HG03520 (cell line): ENCODE data around the gene POLA2.
"Not testable (repeated sequence)": the region's sequence is repeated elsewhere in the genome, so short reads cannot be mapped to it uniquely, and the experiment has no call there.

ENCODE experiments used
- ATAC-seq: cut with Tn5 transposase; IDR thresholded peaks from one replicate; pipeline ENCODE4 v1.9.1; 2021; ENCODE audit warnings: mild to moderate bottlenecking, moderate library complexity; ENCODE audit not compliant: unreplicated experiment

POLA2 gene, protein sequence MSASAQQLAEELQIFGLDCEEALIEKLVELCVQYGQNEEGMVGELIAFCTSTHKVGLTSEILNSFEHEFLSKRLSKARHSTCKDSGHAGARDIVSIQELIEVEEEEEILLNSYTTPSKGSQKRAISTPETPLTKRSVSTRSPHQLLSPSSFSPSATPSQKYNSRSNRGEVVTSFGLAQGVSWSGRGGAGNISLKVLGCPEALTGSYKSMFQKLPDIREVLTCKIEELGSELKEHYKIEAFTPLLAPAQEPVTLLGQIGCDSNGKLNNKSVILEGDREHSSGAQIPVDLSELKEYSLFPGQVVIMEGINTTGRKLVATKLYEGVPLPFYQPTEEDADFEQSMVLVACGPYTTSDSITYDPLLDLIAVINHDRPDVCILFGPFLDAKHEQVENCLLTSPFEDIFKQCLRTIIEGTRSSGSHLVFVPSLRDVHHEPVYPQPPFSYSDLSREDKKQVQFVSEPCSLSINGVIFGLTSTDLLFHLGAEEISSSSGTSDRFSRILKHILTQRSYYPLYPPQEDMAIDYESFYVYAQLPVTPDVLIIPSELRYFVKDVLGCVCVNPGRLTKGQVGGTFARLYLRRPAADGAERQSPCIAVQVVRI

DNA sequence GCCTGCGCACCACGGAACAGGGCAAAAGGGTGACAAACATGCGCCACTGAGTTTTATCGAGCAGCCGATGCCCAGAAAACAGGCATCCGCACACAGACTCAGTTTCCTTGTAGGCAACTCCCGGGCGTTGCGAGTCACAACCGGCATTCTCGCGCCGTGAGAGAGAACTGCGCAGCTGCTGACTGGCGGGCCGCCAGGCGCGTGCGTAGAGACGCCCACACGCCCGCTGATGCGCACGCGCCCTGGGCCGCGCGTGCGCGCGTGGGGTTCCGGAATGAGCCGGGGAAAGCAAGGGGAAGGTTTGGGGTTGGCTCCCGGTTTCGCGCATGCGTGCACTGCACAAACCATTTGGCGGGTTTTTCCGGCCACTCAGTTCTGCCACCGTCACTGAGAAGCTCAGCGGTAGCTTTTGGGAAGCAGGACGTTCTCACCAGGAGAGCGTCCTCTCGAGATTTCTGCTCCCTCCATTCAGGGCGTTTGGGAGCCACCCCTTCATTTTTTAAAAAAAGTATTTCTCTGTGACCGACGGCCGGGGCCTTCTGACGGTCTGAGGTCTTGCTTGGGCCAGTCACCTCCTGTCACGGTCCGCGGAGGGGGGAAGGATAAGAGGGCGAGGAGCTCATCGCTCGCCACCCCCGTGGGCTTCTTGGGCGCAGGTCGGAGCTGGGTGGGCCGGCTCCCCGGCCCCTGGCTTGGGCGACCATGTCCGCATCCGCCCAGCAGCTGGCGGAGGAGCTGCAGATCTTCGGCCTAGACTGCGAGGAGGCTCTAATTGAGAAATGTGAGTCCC is at the start of gene POLA2:
Gene POLA2, plus strand, starts transcription at position 372 of the 790 bp plus-strand sequence. Its CDS starts 331 bp downstream, at position 703.
- ATAC-seq = peak; percentile 76

DNA sequence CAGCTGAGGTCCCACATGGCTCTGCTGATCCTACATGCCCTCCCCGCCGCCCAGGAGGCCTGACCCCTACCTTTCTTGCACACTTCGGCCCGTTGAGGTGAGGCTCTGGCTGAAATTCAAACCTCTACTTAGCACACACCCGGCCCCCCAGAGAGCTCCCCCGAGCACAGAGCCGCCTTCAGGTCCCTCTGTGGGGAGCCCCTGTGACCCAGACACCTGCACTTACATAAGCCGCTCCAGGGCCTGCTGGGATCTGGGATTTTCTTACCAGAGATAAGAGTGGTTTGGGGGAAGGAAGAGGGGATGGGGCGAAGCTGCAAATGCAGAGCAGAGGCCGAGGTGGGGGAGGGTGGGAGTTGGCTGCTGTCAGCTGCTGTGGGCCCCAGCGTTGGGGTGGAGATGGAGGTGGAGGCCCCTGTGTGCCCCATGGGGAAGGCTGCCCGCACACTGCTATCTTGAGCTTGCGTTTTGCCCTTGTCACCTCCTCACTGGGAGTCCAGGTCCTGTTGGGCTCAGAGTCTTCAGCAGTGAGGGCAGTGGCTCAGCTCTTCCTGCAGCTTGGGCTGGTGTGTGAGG is 49.4 kb upstream of the POLA2 start:
- ATAC-seq = no peak

GRCh38 chr11:65213322-65214211 is 48.2 kb upstream of the POLA2 start:
- ATAC-seq = no peak

- ATAC-seq = no peak
Measured at GRCh38 chr11:65214212-65214845, 47.4 kb upstream of the POLA2 start.

GRCh38 chr11:65215441-65216076 is 46.2 kb upstream of the POLA2 start:
- no peak for ATAC-seq

- ATAC-seq = no peak
Measured at GRCh38 chr11:65216830-65217229, 44.9 kb upstream of the POLA2 start.

DNA sequence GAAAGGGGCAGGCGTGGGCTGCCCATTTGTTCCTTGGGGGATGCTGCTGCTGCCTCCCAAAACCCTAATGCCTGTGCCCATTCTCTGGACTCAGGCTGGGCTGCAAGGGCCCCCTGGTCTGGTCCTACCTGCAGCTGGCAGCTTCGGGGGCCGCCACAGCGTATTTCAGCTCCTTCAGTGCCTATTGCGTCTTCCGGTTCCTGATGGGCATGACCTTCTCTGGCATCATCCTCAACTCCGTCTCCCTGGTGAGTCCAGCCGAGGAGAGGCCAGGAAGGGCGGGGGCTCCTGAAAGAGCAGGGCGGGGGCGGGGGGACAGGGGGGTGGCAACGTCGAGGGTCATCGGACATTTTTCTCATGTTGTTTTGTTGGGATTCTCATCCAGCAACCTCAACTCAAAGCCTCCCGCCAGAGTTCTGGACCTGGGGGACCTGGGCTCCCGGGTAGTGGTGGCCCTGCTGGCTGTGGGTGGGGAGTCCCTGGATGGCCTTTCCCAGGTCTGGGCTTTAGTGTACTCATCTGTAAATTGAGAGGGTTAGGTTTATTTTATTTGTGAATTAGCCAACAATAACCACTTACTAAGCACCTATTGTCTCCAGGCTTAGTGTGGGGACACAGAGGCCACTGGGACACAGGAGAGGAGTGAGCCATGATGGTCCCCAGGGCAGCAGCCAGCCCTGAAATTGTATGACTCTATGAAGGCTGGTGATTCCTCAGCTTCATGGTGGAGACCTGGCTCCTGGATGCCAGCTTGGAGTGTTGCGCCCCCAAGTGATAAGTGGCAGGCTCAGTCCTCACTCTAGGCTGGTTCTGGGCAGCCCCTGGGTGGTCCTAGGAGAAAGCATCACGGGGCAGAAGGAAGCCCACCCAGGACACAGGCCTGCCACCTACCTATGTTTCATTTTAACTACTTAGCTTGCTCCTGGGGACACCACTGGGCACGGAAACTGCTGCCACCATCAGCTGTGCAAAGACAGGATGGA is 44.0 kb upstream of the POLA2 start:
- ATAC-seq = no peak

DNA sequence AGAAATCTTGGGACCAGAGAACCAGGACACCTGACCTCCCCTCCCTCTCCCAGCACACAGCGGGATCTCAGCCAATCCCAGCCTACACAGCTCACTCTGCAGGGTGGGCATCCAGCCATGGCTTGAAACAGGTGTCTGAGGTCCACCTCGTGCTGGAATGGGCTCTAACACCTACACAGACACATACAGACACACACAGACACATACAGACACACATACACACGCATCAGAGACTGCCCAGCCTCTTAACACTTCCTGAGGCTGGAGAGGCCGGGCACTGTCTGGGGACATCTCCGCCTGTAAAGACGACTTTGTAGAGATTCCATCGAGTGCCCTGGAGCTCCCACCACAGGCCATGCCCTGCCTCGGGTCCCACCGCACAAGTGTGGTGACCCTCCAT is 43.3 kb upstream of the POLA2 start:
- ATAC-seq = no peak

- no peak for ATAC-seq
Measured at GRCh38 chr11:65219930-65220213, 41.9 kb upstream of the POLA2 start.

DNA sequence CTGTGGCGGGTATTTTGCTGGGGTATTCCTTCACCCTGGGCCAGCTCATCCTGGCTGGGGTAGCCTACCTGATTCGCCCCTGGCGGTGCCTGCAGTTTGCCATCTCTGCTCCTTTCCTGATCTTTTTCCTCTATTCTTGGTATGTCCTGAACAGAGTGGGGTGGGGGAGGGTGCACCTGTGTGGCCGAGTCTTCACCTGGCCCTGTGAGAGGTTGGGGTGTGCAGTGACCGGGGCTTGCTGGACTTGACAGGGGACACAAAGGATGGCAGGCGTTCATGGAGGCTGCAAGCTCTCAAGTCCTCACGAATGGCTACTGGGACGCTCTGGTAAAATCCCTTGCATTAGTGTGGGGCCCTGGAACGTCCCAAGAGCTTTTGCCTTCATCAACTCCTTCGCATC is 40.7 kb upstream of the POLA2 start:
- no peak for ATAC-seq

DNA sequence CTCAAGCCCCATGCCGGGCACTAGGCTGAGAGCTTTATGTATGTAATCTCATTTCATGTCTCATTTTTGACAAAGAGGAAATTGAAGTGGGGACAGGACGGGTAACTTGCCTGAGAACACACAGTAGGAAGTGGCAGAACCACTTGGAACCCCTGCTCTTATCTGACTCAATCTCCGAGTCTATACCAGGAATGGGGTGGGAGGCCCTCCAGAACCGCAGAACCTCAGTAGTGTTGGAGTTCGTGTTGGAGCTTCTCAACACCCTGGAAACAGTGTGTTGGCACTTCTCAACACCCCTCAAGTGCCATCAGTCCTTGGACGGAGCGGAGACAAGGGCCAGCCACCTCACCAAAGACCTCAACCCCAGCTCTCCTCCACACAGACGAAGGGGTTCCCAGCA is 38.8 kb upstream of the POLA2 start:
- ATAC-seq = no peak

DNA sequence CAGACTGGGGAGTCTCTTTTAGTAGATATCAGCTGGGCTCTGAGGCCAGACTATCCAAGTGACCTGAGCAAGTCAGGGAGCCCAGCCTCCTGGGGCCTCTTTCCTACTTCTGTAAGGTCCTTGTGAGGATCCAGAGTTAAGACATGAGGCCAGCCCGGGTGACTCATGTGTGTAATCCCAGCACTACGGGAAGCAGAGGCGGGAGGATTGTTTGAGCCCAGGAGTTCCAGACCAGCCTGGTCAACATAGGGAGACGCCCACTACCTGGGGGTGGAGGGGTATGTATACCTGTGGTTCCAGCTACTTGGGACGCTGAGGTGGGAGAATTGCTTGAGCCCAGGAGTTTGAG is 36.9 kb upstream of the POLA2 start:
- no peak for ATAC-seq

- ATAC-seq = no peak
Measured at GRCh38 chr11:65225279-65226102, 36.3 kb upstream of the POLA2 start.

- ATAC-seq = no peak
Measured at GRCh38 chr11:65226103-65226442, 35.7 kb upstream of the POLA2 start.

DNA sequence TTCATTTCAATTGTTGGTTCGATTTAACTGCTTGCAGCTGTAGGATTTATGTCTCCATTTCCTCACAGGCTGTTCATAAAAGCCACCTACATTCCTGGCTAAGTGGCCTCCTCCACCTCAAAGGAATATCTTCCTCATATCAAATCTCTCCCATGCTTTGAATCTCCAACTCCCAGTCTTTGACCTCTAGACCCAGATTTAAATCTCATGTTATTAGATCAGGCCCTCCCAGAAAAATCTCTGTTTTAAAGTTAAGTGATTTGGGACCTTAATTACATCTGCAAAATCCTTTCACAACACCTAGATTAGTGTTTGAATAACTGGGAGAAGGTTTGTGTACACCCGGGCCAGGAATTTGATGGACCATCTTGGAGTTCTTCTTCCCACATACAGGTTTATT is 33.9 kb upstream of the POLA2 start:
- ATAC-seq = no peak

DNA sequence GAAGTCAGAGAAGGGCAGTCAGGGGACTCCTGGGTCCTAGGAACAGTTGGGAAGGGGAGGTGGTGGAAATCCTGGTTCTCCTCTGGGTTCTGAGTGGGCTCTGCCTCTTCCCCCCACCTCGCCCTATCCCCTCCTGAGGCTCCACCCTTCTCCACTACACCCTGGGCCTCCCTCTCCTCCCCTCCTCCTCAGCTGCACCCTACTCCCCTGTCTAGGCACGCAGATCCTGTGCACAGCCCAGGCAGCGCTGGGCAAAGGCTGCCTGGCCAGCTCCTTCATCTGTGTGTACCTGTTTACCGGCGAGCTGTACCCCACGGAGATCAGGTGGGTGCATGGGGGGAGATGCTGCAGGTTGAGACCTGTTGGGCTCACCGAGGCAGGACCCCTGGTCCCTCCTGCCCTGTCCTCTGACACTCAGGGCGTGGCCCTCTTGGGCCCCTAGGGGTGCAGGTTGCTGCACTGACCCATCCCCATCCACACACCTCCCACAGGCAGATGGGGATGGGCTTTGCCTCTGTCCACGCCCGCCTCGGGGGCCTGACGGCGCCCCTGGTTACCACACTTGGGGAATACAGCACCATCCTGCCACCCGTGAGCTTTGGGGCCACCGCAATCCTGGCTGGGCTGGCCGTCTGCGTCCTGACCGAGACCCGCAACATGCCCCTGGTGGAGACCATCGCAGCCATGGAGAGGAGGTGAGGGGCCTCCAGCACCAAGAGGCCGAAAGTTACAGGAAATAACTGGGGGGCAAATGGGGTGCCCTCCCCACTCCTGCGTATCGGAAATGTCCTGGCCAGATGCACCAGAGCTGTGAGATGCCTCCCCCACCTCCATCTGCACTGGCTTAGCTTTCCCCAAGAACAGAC is 25.3 kb upstream of the POLA2 start:
- ATAC-seq = no peak

DNA sequence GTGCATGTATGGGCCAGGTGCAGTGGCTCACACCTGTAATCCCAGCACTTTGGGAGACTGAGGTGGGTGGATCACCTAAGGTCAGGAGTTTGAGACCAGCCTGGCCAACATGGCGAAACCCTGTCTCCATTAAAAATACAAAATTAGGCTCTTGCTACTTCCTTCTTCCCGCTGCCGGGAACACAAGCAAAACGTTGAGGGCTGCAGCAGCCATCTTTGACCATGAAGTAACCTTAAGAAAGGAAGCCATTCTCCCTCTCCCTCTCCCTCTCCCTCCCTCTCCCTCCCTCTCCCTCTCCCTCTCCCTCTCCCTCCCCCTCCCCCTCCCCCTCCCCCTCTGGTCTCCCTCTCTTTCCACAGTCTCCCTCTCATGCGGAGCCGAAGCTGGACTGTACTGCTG is 23.5 kb upstream of the POLA2 start:
- ATAC-seq = not testable (repeated sequence)
